AG04450 (cell line): Measurements from ENCODE around the gene NSL1. TPM values are rescaled to one million over a fixed set of nuclear protein-coding genes. Genes with fewer than 3 reads are reported as not detected.

Source experiments
- CTCF ChIA-PET: fragments of 300-600, 350-600 bp; formaldehyde crosslinking; extraction: SDS; loops from one replicate; lab custom pipeline; 2022; ENCODE audit warnings: antibody characterized with exemption, inconsistent platforms; lab: Charles Lee
- POLR2A ChIA-PET: fragments of 350-600 bp; formaldehyde crosslinking; extraction: SDS; loops from one replicate; lab custom pipeline; 2021; ENCODE audit warnings: antibody characterized with exemption, inconsistent platforms; lab: Yijun Ruan, JAX
- DNase-seq: peaks from one replicate; pipeline ENCODE4 v3.0.0-alpha.2; 2011; ENCODE audit warnings: low read depth, low spot score
- H3K27ac ChIP-seq: one replicate; pipeline ENCODE4 v1.5.1; 2012; ENCODE audit warnings: low read depth, low read length, control low read depth
- H3K27me3 ChIP-seq: one replicate; pipeline ENCODE4 v1.6.0; 2012; ENCODE audit warnings: low read length; ENCODE audit not compliant: control insufficient read depth, insufficient read depth
- H3K4me3 ChIP-seq: 2 replicates; pipeline ENCODE4 v1.5.1; 2011; ENCODE audit warnings: mild to moderate bottlenecking, low read depth, low read length, control low read depth
- H3K9me3 ChIP-seq: 2 replicates; pipeline ENCODE4 v1.5.1; 2012; ENCODE audit warnings: low read length; ENCODE audit not compliant: control insufficient read depth, insufficient read depth
- CTCF ChIP-seq: IDR thresholded peaks from 2 replicates; pipeline ENCODE4 v1.5.1; 2011; ENCODE audit warnings: low read depth, low read length, control low read depth, inconsistent platforms
- polyA plus RNA-seq: library from polyadenylated mRNA; depleted of rRNA; stranded (reverse); fragments of >200 nt; gene quantifications from 2 replicates; pipeline ENCODE4 v1.2.3, GENCODE V29; 2011

NSL1 gene
- polyA plus RNA-seq, 1 experiment: 33.8 TPM

GRCh38 chr1:212745303-212745702 is 46.3 kb downstream of the NSL1 start:
- POLR2A ChIA-PET: no interaction called here
- TF ChIP-seq CTCF: no peak

DNA sequence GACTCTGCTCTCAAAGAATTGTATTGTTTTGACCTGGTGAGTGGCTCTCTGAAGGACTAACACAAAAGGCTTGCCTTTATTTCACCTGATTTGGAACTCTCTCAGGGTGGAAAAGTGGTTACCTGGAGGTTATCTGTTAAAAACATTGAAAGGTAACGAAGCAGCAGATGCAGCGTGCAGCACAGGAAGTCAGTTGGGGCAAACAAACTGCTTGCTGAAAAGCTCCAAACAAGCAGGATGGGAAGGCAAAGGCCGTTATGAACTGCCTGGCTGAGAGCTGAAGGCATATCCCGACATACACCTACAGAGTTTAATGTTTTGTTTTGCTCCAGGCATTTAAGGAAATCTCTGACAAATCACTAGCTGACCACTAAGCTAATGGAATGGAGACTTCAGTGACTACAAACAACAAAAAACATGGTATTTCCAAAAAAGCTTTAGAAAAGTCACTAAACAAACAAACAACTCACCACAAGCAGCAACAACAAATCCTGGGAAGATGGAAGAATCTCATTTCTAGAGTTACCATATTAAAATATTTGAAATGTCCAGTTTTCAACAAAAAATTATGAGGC is 47.6 kb downstream of the NSL1 start:
- Histone ChIP-seq H3K27me3 (no peaks in the 10 kb centered on the region), H3K9me3 (no peaks in the 10 kb centered on the region; the same call in 1 of the 2 replicates), H3K27ac (no peak overlapping the region), H3K4me3 (no peak overlapping the region)
- TF ChIP-seq CTCF: no peak
- no peak for DNase-seq
- ChIA-PET POLR2A (no interaction called here), CTCF (interaction anchor here (0.6 to 1.1 kb wide), 2 partner anchors 41 to 60 kb away, joined by 3 read pairs; no protein-coding TSS in a partner anchor)

More at GRCh38 chr1:212745303-212745702, 46.3 kb downstream of the NSL1 start:
- no peak overlapping the region for H3K4me3 ChIP-seq
- DNase-seq: no peak
- H3K27ac ChIP-seq: no peak overlapping the region
- CTCF ChIA-PET: interaction anchor here (0.9 kb wide), 1 partner anchor 80 kb away, joined by 3 read pairs; no protein-coding TSS in a partner anchor
- H3K9me3 ChIP-seq: no peaks in the 10 kb centered on the region; the same call in 1 of the 2 replicates
- H3K27me3 ChIP-seq: no peaks in the 10 kb centered on the region

DNA sequence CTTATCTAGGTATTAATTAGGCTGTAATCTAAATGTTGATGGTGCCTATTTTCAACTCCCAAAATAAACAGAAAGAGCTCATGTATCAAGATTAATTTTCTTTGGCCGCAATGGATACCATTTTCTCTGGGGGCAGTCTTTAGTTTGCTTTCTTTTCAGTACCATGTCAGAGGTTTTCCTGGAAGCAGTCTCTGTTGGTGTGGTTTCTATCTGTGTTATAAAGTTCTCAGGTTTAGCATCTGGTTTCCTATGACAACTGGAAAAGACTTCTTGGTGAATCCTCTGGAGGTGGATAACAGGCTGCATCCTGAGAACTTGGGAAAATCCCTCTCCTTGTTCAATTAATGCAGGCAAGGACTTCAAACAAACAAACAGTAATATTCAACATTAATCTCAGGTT is 53.2 kb downstream of the NSL1 start:
- CTCF ChIA-PET: interaction anchor here (1.7 to 7.0 kb wide), 2 partner anchors 12 to 73 kb away, joined by 7 to 68 read pairs; no protein-coding TSS in a partner anchor
- TF ChIP-seq CTCF: no peak
- Histone ChIP-seq H3K4me3 (no peak overlapping the region), H3K9me3 (no peaks in the 10 kb centered on the region; the same call in 1 of the 2 replicates), H3K27me3 (no peaks in the 10 kb centered on the region), H3K27ac (no peak overlapping the region)
- no peak for DNase-seq
- POLR2A ChIA-PET: interaction anchor here (0.7 kb wide), 1 partner anchor 74 kb away, joined by 5 read pairs; no protein-coding TSS in a partner anchor

DNA sequence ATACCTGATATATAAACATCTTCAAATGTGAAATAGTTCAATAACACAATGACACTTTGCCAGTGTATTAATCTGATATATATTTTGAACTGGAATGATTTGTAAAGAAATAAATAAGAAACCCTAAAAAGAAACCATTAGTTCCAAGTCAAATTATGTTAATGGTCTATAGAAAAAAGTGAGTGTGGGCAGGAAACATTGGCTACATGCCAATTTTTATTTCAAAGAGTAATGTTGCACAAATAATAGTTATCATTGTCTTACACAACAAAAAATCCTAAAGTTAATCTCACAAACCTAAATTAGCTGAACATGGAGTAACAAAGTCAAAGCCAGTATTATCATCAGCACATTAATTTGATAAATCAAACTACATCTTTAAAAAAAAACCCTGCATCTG is 54.0 kb downstream of the NSL1 start:
- Histone ChIP-seq H3K4me3 (no peak overlapping the region), H3K9me3 (no peaks in the 10 kb centered on the region; the same call in 1 of the 2 replicates), H3K27ac (no peak overlapping the region), H3K27me3 (no peaks in the 10 kb centered on the region)
- POLR2A ChIA-PET: interaction anchor here (0.7 kb wide), 1 partner anchor 73 kb away, joined by 5 read pairs; no protein-coding TSS in a partner anchor
- no peak for DNase-seq
- CTCF ChIA-PET: interaction anchor here (1.1 to 7.0 kb wide), 4 partner anchors 12 to 257 kb away, joined by 5 to 68 read pairs (median 6); no protein-coding TSS in a partner anchor
- no peak for TF ChIP-seq CTCF

DNA sequence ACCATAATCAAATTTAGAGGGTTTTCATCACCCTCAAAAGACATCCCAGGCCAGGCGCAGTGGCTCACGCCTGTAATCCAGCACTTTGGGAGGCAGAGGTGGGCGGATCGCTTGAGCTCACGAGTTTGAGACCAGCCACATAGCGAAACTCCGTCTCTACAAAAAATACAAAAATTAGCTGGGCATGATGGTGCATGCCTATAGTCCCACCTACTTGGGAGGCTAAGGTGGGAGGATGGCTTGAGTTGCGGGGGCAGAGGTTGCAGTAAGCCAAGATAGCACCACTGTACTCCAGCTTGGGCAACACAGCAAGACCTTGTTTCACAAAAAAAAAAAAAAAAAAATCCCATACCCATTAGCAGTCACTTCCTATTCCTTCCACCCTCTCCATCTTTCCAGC is 58.5 kb downstream of the NSL1 start:
- Histone ChIP-seq H3K9me3 (no peaks in the 10 kb centered on the region), H3K4me3 (no peak overlapping the region), H3K27ac (no peak overlapping the region), H3K27me3 (no peaks in the 10 kb centered on the region)
- TF ChIP-seq CTCF: no peak
- POLR2A ChIA-PET: no interaction called here
- CTCF ChIA-PET: interaction anchor here (1.8 kb wide), 1 partner anchor 16 kb away, joined by 9 read pairs; no protein-coding TSS in a partner anchor
- no peak for DNase-seq
